NK-92 (cell line): ENCODE measurements around the gene KCNS3.

Experiments used
- DNase-seq: peaks from one replicate; lab custom pipeline; 2025; ENCODE audit not compliant: unreplicated experiment; lab: John Stamatoyannopoulos, UW

The KCNS3 gene

GRCh38 chr2:17878281-17879136, at the start of gene KCNS3:
TSS of gene KCNS3 (plus strand) at chr2:17878667. CDS start at chr2:17931009, 52,342 bp downstream.
- no peak for DNase-seq

- DNase-seq = no peak
Observed at GRCh38 chr2:17830053-17831034, 48.1 kb upstream of the KCNS3 start.

- no peak for DNase-seq
Observed at GRCh38 chr2:17835516-17835915, 43.0 kb upstream of the KCNS3 start.

GRCh38 chr2:17839959-17840358, 38.5 kb upstream of the KCNS3 start:
- no peak for DNase-seq

GRCh38 chr2:17843457-17843856, 35.0 kb upstream of the KCNS3 start:
- no peak for DNase-seq

GRCh38 chr2:17845806-17846205, 32.7 kb upstream of the KCNS3 start:
- no peak for DNase-seq

- no peak for DNase-seq
Observed at GRCh38 chr2:17846676-17847075, 31.8 kb upstream of the KCNS3 start.

- no peak for DNase-seq
Observed at GRCh38 chr2:17847236-17847635, 31.2 kb upstream of the KCNS3 start.

GRCh38 chr2:17849275-17849674, 29.2 kb upstream of the KCNS3 start:
- DNase-seq = no peak

- no peak for DNase-seq
Observed at GRCh38 chr2:17850151-17850550, 28.3 kb upstream of the KCNS3 start.

GRCh38 chr2:17851731-17852585, 26.5 kb upstream of the KCNS3 start:
- DNase-seq = no peak

GRCh38 chr2:17853799-17854198, 24.7 kb upstream of the KCNS3 start:
- no peak for DNase-seq

- DNase-seq = no peak
Observed at GRCh38 chr2:17857021-17857420, 21.4 kb upstream of the KCNS3 start.

- no peak for DNase-seq
Observed at GRCh38 chr2:17858064-17858463, 20.4 kb upstream of the KCNS3 start.

- DNase-seq = no peak
Observed at GRCh38 chr2:17863539-17863938, 14.9 kb upstream of the KCNS3 start.

- no peak for DNase-seq
Observed at GRCh38 chr2:17864676-17865075, 13.8 kb upstream of the KCNS3 start.

- DNase-seq = no peak
Observed at GRCh38 chr2:17867133-17867532, 11.3 kb upstream of the KCNS3 start.

- no peak for DNase-seq
Observed at GRCh38 chr2:17869128-17869527, 9.3 kb upstream of the KCNS3 start.

- DNase-seq = no peak
Observed at GRCh38 chr2:17871639-17872038, 6.8 kb upstream of the KCNS3 start.

GRCh38 chr2:17873021-17873420, 5.4 kb upstream of the KCNS3 start:
- no peak for DNase-seq

GRCh38 chr2:17876590-17876989, 1.9 kb upstream of the KCNS3 start:
- no peak for DNase-seq
